ENCODE results near the gene COL17A1.
A peak's percentile ranks its signal among the peaks of the same experiment; 100 is the strongest.

The COL17A1 gene

GRCh38 chr10:104046651-104047050 lies 39.0 kb downstream of the COL17A1 start:
- no peak for DNase-seq (ENCODE audit: low read depth)
- no peak for TF ChIP-seq CTCF (IDR thresholded peaks at IDR 0.05; ENCODE audit: low read length, missing control alignments)
- no peak overlapping the region for H3K4me3 ChIP-seq (replicated peaks; ENCODE audit: low read depth, low read length)

DNA sequence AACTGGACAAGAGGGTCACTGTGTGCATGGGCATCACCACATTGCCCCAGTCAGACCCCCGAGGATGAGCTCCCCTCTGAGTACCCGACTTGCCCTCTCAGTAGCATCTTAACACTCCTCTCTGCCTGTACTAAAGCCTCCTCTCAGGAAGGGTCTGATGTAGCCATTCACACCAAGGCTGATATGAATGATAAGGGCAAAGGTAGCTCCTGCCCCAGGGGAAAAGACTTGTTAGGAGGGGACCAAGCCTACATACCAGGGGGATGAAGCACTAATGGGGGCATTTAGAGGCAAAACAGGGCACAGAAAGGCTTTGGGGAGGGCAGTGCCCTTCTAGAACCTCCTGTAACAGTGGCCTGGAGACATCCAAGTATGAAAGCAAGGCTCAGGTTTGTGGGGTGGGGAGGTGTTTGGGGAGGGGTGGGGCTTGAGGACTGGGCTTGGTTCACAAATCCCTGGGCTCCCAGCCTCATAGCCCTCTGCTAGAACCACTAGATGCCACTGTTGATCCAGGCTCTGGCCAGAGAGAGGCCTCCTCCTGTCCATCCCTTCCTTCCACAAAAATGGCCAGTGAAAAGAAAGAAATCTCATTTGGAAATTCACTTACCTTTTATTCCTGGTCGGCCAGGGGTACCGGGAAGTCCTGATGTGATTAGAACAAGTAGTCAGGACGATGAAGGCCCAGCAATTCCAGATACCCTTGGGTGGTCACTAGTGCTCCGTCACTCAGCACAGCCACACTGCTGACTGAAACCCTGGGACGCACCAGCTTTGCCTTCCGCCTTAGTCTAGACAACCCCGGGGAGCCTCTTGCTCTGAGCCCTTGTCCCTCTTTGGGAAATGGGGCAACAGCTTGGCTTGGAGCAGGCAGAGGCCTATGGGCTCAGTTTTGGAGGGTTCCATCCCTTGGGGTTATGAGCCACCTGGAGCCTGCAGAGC lies 40.3 kb downstream of the COL17A1 start:
- H3K4me3 ChIP-seq (replicated peaks; ENCODE audit: low read depth, low read length) = no peak overlapping the region
- peak; percentile 87 for DNase-seq (ENCODE audit: low read depth)
- TF ChIP-seq CTCF (IDR thresholded peaks at IDR 0.05; ENCODE audit: low read length, missing control alignments) = peak; percentile 90

GRCh38 chr10:104043854-104044253 lies 41.8 kb downstream of the COL17A1 start:
- no peak overlapping the region for H3K4me3 ChIP-seq (replicated peaks; ENCODE audit: low read depth, low read length)
- TF ChIP-seq CTCF (IDR thresholded peaks at IDR 0.05; ENCODE audit: low read length, missing control alignments) = no peak
- DNase-seq (ENCODE audit: low read depth) = no peak

DNA sequence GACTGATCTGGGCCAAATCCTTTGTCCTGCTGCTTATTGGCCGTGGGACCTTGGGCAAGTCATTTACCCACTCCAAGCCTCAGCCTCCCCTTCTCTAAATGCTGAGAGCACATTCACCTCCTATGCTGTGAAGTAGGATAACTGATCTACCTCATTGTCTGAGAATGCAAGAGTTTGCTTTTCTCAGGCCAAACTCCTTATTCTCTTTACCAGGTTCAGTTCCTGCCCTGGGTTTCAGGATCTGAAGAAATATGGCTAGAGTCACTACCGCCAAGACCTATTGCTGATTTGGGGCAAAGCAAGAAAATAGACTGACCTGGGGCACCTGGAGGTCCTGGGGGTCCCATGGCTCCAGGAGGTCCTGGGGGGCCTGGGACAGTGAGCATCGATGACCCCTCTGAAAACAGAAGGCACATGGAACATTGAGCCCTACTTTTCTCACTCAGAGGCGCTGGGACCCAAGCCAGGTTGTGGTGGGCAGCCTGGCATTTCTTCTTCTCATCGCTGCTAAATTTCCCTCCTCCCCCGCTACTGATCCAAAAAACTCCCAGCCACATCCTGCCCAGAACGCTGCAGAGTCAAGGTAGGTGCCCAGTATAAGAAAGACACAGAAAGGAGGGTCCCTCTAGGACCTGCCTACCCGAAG lies 42.4 kb downstream of the COL17A1 start:
- DNase-seq (ENCODE audit: low read depth) = no peak
- no peak for TF ChIP-seq CTCF (IDR thresholded peaks at IDR 0.05; ENCODE audit: low read length, missing control alignments)
- no peak overlapping the region for H3K4me3 ChIP-seq (replicated peaks; ENCODE audit: low read depth, low read length)

- DNase-seq (ENCODE audit: low read depth) = no peak
- no peak for TF ChIP-seq CTCF (IDR thresholded peaks at IDR 0.05; ENCODE audit: low read length, missing control alignments)
- H3K4me3 ChIP-seq (replicated peaks; ENCODE audit: low read depth, low read length) = no peak overlapping the region
These were observed 43.7 kb downstream of the COL17A1 start for GRCh38 chr10:104041891-104042535.

DNA sequence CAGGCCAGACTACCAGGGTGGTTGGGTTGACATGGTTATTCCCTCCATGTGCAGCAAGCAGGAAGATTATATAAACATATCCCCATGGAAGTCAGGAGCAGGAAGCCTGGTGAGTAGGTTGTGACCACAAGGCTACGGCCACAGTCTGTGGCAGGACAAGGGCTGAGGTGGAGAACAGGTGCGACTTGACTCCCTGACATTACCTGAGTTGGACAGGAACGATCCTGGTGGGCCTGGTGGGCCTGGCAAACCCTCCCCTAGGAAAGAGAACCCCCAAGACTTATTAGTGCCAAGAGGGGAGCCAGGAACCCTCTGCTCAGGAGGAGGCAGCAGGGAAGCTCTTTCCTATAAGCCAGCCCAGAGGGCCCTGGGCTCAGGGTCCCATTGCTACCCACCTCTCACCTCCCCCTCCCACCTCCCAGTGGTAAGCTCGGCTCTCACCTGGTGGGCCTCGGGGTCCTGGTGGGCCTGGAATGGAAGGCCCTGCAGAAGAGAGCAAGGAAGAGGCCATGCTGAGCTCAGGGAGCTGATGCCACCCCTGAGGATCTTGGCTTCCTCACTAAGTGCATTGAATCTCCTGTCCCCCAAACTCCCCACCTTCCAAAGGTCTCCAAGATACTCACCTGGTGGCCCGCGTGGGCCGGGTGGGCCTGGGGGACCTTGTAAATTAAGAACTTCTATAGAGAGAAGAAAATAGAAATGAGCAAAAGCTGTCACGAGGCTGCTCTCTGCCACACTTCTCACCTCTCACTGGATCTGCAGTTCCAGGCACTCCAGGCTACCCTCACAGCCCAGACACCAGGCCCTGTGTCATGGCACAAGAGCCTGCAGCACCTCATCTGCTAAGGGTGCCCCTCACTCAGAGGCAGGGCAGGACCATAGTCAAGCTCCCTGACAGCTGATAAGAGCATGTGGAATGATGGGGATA lies 44.6 kb downstream of the COL17A1 start:
- DNase-seq (ENCODE audit: low read depth) = no peak
- TF ChIP-seq CTCF (IDR thresholded peaks at IDR 0.05; ENCODE audit: low read length, missing control alignments) = no peak
- H3K4me3 ChIP-seq (replicated peaks; ENCODE audit: low read depth, low read length) = no peak overlapping the region
